Measurements from ENCODE around the gene AGFG2. TPM values are rescaled to one million over a fixed set of nuclear protein-coding genes. Genes with fewer than 3 reads are reported as not detected.
A peak's percentile ranks its signal among the peaks of the same experiment; 100 is the strongest.

Gene AGFG2
- total and polyA plus RNA-seq, 2 donors (not counting 1 experiment from before 2014, with no cell fraction given) = 2.4 to 3.1 TPM

- TF ChIP-seq CTCF (conservative IDR thresholded peaks at IDR 0.05 in 1 of 2, IDR thresholded peaks at IDR 0.05 in 1 of 2; ENCODE audit: low read depth in 1 of 2, low read length in 2 of 2) = no peak
- no peak for TF ChIP-seq EZH2 (IDR thresholded peaks at IDR 0.05; ENCODE audit: low read length, missing control alignments)
- Histone ChIP-seq H4K20me1 (ENCODE audit: control insufficient read depth, extremely low read depth, insufficient read depth, low read length) (no peaks in the 10 kb centered on the region), H2AFZ (ENCODE audit: low read length) (no peak overlapping the region), H3K79me2 (ENCODE audit: control insufficient read depth, insufficient read depth, low read length) (peaks cover 4% of the 10 kb centered on the region), H3K27me3 (ENCODE audit: control insufficient read depth, insufficient read depth, low read length) (no peaks in the 10 kb centered on the region), H3K4me3 (replicated peaks in 1 of 4; ENCODE audit: control extremely low read depth in 1 of 4, insufficient read depth in 1 of 4, low read depth in 3 of 4, low read length in 4 of 4) (no peak overlapping the region), H3K36me3 (ENCODE audit: control insufficient read depth, insufficient read depth, low read length) (peaks cover 19% of the 10 kb centered on the region), H3K4me2 (ENCODE audit: extremely low read depth, insufficient read depth, low read length) (no peak overlapping the region), H3K4me1 (ENCODE audit: control insufficient read depth, extremely low read depth, insufficient read depth, low read length) (peaks cover 2% of the 10 kb centered on the region), H3K27ac (ENCODE audit: insufficient read depth, low read length) (no peak overlapping the region), H3K9me3 (ENCODE audit: control insufficient read depth, insufficient read depth, low read depth, low read length) (no peaks in the 10 kb centered on the region), H3K9ac (ENCODE audit: insufficient read depth, low read length) (no peak overlapping the region)
- DNase-seq (ENCODE audit: low read depth in 2 of 2) = no peak
These were observed 71.0 kb downstream of the AGFG2 start for GRCh38 chr7:100609958-100610357.

- H3K27me3 ChIP-seq (ENCODE audit: control insufficient read depth, insufficient read depth, low read length) = no peaks in the 10 kb centered on the region
- peaks cover 8% of the 10 kb centered on the region for H3K36me3 ChIP-seq (ENCODE audit: control insufficient read depth, insufficient read depth, low read length)
- peak within 1 kb of the TSS; percentile 73 for H3K4me2 ChIP-seq (ENCODE audit: extremely low read depth, insufficient read depth, low read length)
- H3K4me1 ChIP-seq (ENCODE audit: control insufficient read depth, extremely low read depth, insufficient read depth, low read length) = no peaks in the 10 kb centered on the region
- peak within 1 kb of the TSS; percentile 60 for H3K9ac ChIP-seq (ENCODE audit: insufficient read depth, low read length)
- peak within 1 kb of the TSS; percentile 58 for H3K27ac ChIP-seq (ENCODE audit: insufficient read depth, low read length)
- peak; percentile 100 for DNase-seq (ENCODE audit: low read depth in 2 of 2)
- TF ChIP-seq CTCF (conservative IDR thresholded peaks at IDR 0.05 in 1 of 2, IDR thresholded peaks at IDR 0.05 in 1 of 2; ENCODE audit: low read depth in 1 of 2, low read length in 2 of 2) (no peak), EZH2 (IDR thresholded peaks at IDR 0.05; ENCODE audit: low read length, missing control alignments) (no peak)
- H2AFZ ChIP-seq (ENCODE audit: low read length) = peak within 1 kb of the TSS; percentile 72
- H3K9me3 ChIP-seq (ENCODE audit: control insufficient read depth, insufficient read depth, low read depth, low read length) = no peaks in the 10 kb centered on the region
- H4K20me1 ChIP-seq (ENCODE audit: control insufficient read depth, extremely low read depth, insufficient read depth, low read length) = no peaks in the 10 kb centered on the region
- H3K4me3 ChIP-seq (replicated peaks in 1 of 4; ENCODE audit: control extremely low read depth in 1 of 4, insufficient read depth in 1 of 4, low read depth in 3 of 4, low read length in 4 of 4) = peak within 1 kb of the TSS; percentile 57 to 89 (median 80)
- H3K79me2 ChIP-seq (ENCODE audit: control insufficient read depth, insufficient read depth, low read length) = no peaks in the 10 kb centered on the region
These were observed 73.2 kb downstream of the AGFG2 start, which contains the start of gene MOSPD3 for GRCh38 chr7:100611983-100612729. Gene MOSPD3, plus strand, starts transcription at chr7:100612540. Its CDS starts 252 bp downstream, at chr7:100612792.

GRCh38 chr7:100612730-100613390 is 73.9 kb downstream of the AGFG2 start:
- Histone ChIP-seq H2AFZ (ENCODE audit: low read length) (peak overlapping the region; percentile 43), H3K4me2 (ENCODE audit: extremely low read depth, insufficient read depth, low read length) (peak overlapping the region; percentile 73), H3K4me1 (ENCODE audit: control insufficient read depth, extremely low read depth, insufficient read depth, low read length) (no peaks in the 10 kb centered on the region), H3K9ac (ENCODE audit: insufficient read depth, low read length) (peak overlapping the region; percentile 60), H3K27ac (ENCODE audit: insufficient read depth, low read length) (no peak overlapping the region), H4K20me1 (ENCODE audit: control insufficient read depth, extremely low read depth, insufficient read depth, low read length) (no peaks in the 10 kb centered on the region), H3K4me3 (replicated peaks in 1 of 4; ENCODE audit: control extremely low read depth in 1 of 4, insufficient read depth in 1 of 4, low read depth in 3 of 4, low read length in 4 of 4) (peak overlapping the region; percentile 57 to 89 (median 80)), H3K36me3 (ENCODE audit: control insufficient read depth, insufficient read depth, low read length) (peaks cover 2% of the 10 kb centered on the region), H3K27me3 (ENCODE audit: control insufficient read depth, insufficient read depth, low read length) (no peaks in the 10 kb centered on the region), H3K9me3 (ENCODE audit: control insufficient read depth, insufficient read depth, low read depth, low read length) (no peaks in the 10 kb centered on the region), H3K79me2 (ENCODE audit: control insufficient read depth, insufficient read depth, low read length) (no peaks in the 10 kb centered on the region)
- no peak for DNase-seq (ENCODE audit: low read depth in 2 of 2)
- TF ChIP-seq CTCF (conservative IDR thresholded peaks at IDR 0.05 in 1 of 2, IDR thresholded peaks at IDR 0.05 in 1 of 2; ENCODE audit: low read depth in 1 of 2, low read length in 2 of 2) = peak in 1 of 2 donors; percentile 10
- TF ChIP-seq EZH2 (IDR thresholded peaks at IDR 0.05; ENCODE audit: low read length, missing control alignments) = no peak
